Immature natural killer cell (primary cell): ENCODE data around the gene C17orf114.

Experiments used
- DNase-seq, 3 donors: peaks; one replicate each; pipeline ENCODE4 v3.0.0; 2022; ENCODE audit warnings: mixed read lengths in 1 of 3
- H3K27ac Mint-ChIP-seq, 6 donors: one replicate each; pipeline ENCODE4 v1.8.0; 2020; ENCODE audit warnings: mixed read lengths in 6 of 6, mild to moderate bottlenecking in 5 of 6, inconsistent platforms in 4 of 6, moderate library complexity in 3 of 6
- H3K27me3 Mint-ChIP-seq, 3 donors: one replicate each; pipeline ENCODE4 v1.8.0; 2020 to 2021; ENCODE audit warnings: low read depth in 3 of 3, mild to moderate bottlenecking in 3 of 3, mixed read lengths in 3 of 3, moderate library complexity in 3 of 3, inconsistent platforms in 1 of 3
- H3K36me3 Mint-ChIP-seq, 3 donors: one replicate each; pipeline ENCODE4 v1.8.0; 2020; ENCODE audit warnings: mixed read lengths in 3 of 3, inconsistent platforms in 2 of 3, mild to moderate bottlenecking in 2 of 3
- H3K4me1 Mint-ChIP-seq, 2 donors: one replicate each; pipeline ENCODE4 v1.8.0; 2020; ENCODE audit warnings: inconsistent platforms in 2 of 2, mild to moderate bottlenecking in 2 of 2, mixed read lengths in 2 of 2, moderate library complexity in 1 of 2
- H3K4me3 Mint-ChIP-seq, 5 donors: one replicate each; pipeline ENCODE4 v1.8.0; 2020; ENCODE audit warnings: mild to moderate bottlenecking in 5 of 5, mixed read lengths in 5 of 5, inconsistent platforms in 3 of 5, moderate library complexity in 3 of 5
- H3K9me3 Mint-ChIP-seq, 6 donors: one replicate each; pipeline ENCODE4 v1.8.0; 2020; ENCODE audit warnings: mild to moderate bottlenecking in 6 of 6, mixed read lengths in 6 of 6, inconsistent platforms in 4 of 6, moderate library complexity in 3 of 6

Gene C17orf114

DNA sequence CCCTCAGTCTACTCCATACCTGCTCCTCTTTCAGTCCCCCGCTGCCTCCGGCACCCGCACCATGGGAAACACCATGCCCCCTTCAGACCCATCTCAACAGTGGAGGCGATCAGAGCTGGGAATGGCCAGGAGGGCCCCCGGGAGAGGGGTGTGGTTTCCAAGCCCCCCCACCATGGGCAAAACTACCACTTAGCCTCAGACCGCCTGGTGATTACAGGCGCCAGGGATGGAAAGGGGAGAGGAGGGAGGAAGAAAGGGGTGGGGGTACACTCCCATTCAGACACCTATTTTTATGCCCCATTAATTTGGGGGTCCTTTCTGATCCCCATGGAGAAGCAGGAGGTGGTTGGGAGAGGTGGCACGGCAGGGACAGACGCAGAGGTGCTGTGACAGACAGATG, at the start of gene C17orf114:
Gene C17orf114, minus strand, starts transcription at position 101 of the 400 bp plus-strand sequence.
- Mint-ChIP-seq H3K36me3 (peaks cover 0 to 15% (median 6%) of the 10 kb centered on the region in 3 donors), H3K27me3 (peaks cover 0 to 4% (median 3%) of the 10 kb centered on the region in 3 donors), H3K27ac (no peak within 1 kb of the TSS), H3K9me3 (no peaks in the 10 kb centered on the region), H3K4me1 (peaks cover 5 to 8% of the 10 kb centered on the region in 2 donors), H3K4me3 (no peak within 1 kb of the TSS)
- no peak for DNase-seq

DNA sequence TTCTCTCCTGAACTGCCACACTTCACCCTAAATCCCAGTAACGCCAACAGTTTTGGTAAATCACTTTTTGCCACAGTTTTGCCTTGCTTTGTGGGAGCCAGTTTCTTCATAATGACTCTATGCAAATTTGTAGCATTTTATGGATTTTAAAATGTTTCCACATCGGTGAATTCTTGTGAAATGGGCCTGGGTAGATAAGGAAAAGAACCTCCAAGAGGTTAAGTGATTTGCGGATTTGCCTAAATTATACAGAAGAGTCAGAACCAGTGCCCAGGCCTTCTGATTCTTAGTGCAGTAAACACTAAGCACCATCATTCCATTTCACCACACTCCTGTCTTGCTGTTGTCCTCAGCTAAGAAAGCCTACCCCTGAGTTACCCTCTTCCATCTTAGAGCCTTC, 49.0 kb upstream of the C17orf114 start:
- peaks cover 0 to 7% (median 5%) of the 10 kb centered on the region in 6 donors for H3K9me3 Mint-ChIP-seq
- no peak for DNase-seq
- H3K4me3 Mint-ChIP-seq, result peak overlapping the region in 1 of 5 donors; percentile 27
- peaks cover 18 to 35% (median 33%) of the 10 kb centered on the region in 3 donors for H3K27me3 Mint-ChIP-seq
- peak overlapping the region in 2 of 6 donors; percentile 26 to 72 for H3K27ac Mint-ChIP-seq
- H3K36me3 Mint-ChIP-seq, result peaks cover 0 to 9% (median 4%) of the 10 kb centered on the region in 3 donors
- H3K4me1 Mint-ChIP-seq, result peaks cover 35 to 49% of the 10 kb centered on the region in 2 donors

DNA sequence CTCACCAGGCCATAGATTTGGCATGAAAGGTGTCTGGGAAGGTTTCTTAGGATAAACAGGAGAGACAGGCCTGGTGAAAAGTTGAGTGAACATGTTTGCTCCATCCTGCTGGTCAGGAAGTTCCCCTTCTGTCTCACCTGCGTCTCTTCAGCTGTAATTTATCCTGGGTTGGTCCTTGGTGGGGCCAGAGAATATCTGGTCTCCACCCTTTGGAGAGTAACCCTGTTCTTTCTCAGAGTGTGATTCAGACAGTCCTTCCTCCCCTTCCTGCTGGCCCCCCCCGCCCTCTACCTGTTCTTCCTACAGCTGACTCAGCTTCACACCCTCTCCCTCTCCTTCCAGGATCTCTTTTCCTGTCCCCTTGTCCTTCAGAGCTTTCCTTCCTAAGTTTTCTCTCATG, 48.1 kb upstream of the C17orf114 start:
- Mint-ChIP-seq H3K27ac (no peak overlapping the region), H3K9me3 (peaks cover 0 to 7% (median 5%) of the 10 kb centered on the region in 6 donors), H3K4me3 (no peak overlapping the region), H3K36me3 (peaks cover 0 to 8% (median 7%) of the 10 kb centered on the region in 3 donors), H3K27me3 (peaks cover 18 to 35% (median 33%) of the 10 kb centered on the region in 3 donors), H3K4me1 (peaks cover 35 to 53% of the 10 kb centered on the region in 2 donors)
- no peak for DNase-seq

DNA sequence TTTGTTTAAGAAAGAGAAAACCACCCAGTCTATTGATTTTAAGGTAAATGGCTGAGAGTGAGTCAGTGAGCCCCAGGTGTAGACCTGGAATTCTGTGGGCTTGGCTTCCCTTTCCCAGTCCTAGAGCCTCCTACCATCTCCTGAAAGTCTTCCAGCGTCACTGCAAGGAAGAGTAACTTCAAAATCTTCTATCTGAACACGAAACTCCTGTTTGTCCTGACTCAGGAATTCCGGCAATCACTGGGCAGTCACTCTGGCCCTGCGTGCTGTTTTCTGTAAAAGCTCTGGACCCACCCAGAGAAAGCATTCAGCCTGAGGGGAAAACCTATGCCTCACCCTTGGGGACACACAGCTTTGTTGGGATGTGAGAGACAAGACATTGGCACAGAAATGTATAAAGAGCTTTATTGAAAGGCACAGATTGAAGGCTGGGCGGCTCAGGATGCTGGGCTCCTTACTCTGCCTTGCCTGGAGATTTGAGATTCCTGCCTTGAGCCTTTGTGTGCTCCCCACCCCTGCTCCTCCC, 46.9 kb upstream of the C17orf114 start:
- DNase-seq, result no peak
- peaks cover 0 to 7% (median 5%) of the 10 kb centered on the region in 6 donors for H3K9me3 Mint-ChIP-seq
- no peak overlapping the region for H3K27ac Mint-ChIP-seq
- H3K27me3 Mint-ChIP-seq, result peaks cover 16 to 29% (median 28%) of the 10 kb centered on the region in 3 donors
- H3K4me3 Mint-ChIP-seq, result no peak overlapping the region
- H3K36me3 Mint-ChIP-seq, result peaks cover 0 to 8% (median 7%) of the 10 kb centered on the region in 3 donors
- H3K4me1 Mint-ChIP-seq, result peaks cover 31 to 56% of the 10 kb centered on the region in 2 donors

DNA sequence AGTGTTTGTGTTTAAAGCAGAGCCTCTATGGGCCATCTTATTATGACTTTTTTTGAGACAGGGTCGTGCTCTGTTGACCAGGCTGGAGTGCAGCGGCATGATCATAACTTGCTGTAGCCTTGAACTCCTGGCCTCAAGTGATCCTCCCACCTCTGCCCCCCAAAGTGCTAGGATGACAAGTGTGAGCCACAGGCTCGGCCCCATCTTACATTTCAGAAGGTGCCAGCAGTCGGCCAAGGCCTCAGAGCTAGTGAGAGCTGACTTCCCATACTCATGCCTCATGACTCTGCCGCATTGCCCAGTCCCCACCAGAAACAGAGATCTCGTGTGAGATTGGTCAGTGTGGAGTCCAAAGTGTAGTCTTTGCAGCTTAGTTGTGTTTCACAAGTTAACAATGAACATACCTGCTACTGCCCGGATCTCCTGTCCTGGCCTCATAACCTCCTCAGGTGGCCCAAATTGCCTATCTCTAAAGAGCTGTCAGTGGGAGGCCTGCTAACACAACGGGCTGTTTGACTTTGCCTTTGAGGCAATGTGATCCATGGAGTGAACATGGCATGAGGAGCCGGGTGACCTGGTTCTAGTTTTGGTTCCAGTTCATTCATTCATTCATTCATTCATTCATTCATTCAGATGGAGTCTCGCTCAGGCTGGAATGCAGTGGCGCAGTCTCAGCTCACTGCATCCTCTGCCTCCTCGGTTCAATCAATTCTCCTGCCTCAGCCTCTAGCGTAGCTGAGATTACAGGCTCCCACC, 44.7 kb upstream of the C17orf114 start:
- Mint-ChIP-seq H3K9me3 (peaks cover 0 to 1% (median 0%) of the 10 kb centered on the region in 6 donors), H3K27me3 (peaks cover 0 to 11% (median 9%) of the 10 kb centered on the region in 3 donors), H3K4me3 (no peak overlapping the region), H3K27ac (no peak overlapping the region), H3K36me3 (peaks cover 0 to 8% (median 7%) of the 10 kb centered on the region in 3 donors), H3K4me1 (peaks cover 24 to 45% of the 10 kb centered on the region in 2 donors)
- DNase-seq, result no peak

DNA sequence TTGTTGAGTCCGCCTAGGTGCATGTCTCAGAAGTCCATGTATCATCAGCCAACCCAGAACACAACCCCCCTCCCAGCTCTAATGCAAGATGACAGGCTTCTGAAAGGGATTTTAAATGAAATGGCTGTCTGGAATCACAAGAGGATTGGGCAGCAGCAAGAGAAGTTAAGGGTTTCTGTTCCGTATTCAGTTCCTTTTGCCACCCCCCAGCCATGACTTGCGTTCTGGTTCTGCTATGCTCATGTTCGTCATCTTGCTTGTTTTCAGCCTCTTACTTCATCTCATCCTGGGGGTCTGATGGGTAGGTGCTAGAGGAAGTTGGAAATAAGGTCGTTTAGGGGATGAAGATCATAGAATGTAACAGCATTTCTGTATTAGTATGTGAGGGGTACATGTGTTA, 43.0 kb upstream of the C17orf114 start:
- Mint-ChIP-seq H3K27ac (peak overlapping the region in 2 of 6 donors; percentile 35 to 43), H3K36me3 (peaks cover 0 to 8% (median 7%) of the 10 kb centered on the region in 3 donors), H3K4me3 (no peak overlapping the region), H3K4me1 (peaks cover 27 to 48% of the 10 kb centered on the region in 2 donors), H3K27me3 (peaks cover 0 to 7% (median 0%) of the 10 kb centered on the region in 3 donors), H3K9me3 (peaks cover 0 to 1% (median 0%) of the 10 kb centered on the region in 6 donors)
- no peak for DNase-seq

DNA sequence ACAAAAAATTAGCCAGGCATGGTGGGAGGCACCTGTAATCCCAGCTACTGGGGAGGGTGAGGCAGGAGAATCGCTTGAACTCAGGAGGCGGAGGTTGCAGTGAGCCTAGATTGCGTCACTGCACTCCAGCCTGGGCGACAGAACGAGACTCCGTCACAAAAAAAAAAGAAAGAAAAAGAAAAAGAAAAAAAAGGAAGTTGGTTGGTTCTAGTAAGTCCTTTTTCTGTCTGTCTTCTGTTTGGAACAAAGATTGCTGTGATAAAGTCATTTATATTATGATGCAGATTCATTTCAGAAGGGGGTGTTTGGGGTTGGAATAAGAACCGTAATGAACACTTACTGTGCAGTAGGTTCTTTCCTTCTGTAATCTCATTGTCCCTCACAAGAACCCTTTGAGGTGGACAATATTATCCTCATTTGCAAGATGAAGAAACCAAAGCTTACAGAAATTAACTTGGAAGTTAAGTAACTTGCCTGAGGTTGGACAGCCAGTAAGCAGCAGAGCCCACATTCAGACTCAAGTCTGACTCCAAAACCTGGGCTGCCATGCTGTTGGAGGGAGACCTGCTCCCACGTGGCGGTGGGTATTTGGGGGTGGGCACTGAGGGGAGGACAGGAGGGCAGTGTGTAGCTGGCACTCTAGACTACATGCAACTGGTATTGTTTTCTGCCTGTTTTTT, 41.3 kb upstream of the C17orf114 start:
- Mint-ChIP-seq H3K27ac (no peak overlapping the region), H3K36me3 (peaks cover 0 to 4% (median 4%) of the 10 kb centered on the region in 3 donors), H3K4me1 (peaks cover 28 to 53% of the 10 kb centered on the region in 2 donors), H3K9me3 (peaks cover 0 to 1% (median 0%) of the 10 kb centered on the region in 6 donors), H3K27me3 (no peaks in the 10 kb centered on the region), H3K4me3 (no peak overlapping the region)
- DNase-seq, result no peak

DNA sequence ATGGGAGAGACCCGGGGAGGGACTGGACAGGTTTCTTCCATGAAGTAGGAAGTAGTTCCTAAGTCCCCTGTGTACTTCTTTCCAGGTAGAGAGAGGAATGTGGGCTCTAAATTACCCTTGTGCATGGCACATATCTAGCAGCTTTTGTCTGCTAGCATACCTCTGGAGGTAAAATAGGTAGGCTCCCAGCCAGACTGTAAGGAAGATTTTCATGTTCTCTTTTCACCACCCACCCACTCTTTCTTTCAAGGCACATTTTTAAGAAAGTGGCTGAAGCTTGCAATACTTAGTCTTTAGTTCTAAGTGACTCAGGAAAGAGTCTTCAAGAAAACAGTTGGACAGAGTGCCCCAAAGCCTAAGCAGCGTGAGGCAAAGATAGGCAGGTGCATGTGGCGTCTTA, 40.2 kb upstream of the C17orf114 start:
- H3K4me1 Mint-ChIP-seq, result peaks cover 26 to 61% of the 10 kb centered on the region in 2 donors
- H3K27me3 Mint-ChIP-seq, result no peaks in the 10 kb centered on the region
- no peak for DNase-seq
- no peaks in the 10 kb centered on the region for H3K9me3 Mint-ChIP-seq
- peak overlapping the region in 1 of 6 donors; percentile 24 for H3K27ac Mint-ChIP-seq
- H3K4me3 Mint-ChIP-seq, result no peak overlapping the region
- H3K36me3 Mint-ChIP-seq, result peaks cover 0 to 7% (median 0%) of the 10 kb centered on the region in 3 donors

DNA sequence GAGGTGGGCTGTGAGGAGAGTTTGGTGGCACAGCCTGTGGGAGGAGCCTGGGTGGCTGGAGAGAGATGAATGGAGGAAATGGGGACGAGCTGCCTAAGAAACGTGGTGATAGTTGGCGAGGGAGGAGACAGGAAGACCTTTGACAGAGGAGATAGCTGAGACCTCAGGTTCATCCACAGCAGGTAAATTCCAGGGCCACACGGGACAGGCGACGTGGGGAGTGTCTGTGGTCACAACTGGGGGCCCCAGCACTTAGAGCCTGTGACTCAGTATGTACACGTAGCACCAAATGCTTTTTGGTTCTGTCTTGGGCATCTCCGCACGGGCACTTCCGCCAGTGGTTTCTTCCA, 38.7 kb upstream of the C17orf114 start:
- Mint-ChIP-seq H3K27me3 (no peaks in the 10 kb centered on the region), H3K36me3 (peaks cover 0 to 3% (median 0%) of the 10 kb centered on the region in 3 donors), H3K27ac (peak overlapping the region in 1 of 6 donors; percentile 48), H3K4me3 (peak overlapping the region in 1 of 5 donors; percentile 6), H3K4me1 (peaks cover 31 to 60% of the 10 kb centered on the region in 2 donors), H3K9me3 (no peaks in the 10 kb centered on the region)
- DNase-seq, result no peak

DNA sequence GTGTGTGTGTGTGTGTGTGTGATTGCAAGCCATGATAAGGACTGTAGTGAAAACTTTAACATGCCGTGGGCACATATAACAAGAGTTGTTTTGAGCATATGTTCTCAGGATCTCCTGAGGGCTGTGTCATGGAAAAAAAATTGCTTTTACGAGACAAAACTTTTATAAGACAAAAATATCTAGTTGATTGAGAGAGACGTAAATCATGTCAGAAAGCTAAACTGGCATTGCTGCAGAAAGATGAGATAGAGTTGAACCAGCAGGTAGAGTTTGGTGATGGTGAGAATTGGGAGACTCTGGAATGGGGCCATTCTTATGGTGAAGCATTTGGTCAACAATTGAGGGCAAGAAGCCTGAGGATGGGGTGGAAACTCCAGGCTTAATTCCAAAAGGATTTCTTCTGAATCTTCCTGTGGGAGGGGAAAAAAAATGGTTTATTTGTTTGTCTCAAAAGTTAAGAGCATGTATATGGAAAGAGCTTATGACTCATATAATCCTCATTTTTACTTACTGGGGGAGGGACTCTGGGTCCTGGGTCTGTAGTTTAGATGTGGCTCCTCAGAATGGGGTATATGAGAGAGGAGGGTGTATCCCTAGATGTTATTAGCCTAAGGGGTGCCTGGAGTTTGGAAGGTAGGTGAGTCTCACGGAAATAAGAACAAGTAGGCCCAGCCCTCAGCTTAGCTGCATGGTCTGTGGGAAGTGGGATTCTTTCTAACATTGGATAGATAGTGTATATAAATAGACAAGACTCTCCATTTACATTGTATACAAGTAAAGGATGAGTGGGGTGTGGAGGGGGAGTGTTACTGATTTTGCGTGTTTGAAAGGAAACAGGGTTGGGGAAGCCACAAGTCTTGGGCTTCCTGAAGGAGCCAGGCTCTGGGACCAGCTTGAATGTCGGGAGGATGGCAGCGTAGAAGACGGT, 38.1 kb upstream of the C17orf114 start:
- Mint-ChIP-seq H3K4me3 (peak overlapping the region in 2 of 5 donors; percentile 6 to 35), H3K27me3 (no peaks in the 10 kb centered on the region), H3K36me3 (peaks cover 0 to 3% (median 0%) of the 10 kb centered on the region in 3 donors), H3K9me3 (no peaks in the 10 kb centered on the region), H3K4me1 (peaks cover 37 to 64% of the 10 kb centered on the region in 2 donors), H3K27ac (peak overlapping the region in 1 of 6 donors; percentile 48)
- DNase-seq, result no peak

DNA sequence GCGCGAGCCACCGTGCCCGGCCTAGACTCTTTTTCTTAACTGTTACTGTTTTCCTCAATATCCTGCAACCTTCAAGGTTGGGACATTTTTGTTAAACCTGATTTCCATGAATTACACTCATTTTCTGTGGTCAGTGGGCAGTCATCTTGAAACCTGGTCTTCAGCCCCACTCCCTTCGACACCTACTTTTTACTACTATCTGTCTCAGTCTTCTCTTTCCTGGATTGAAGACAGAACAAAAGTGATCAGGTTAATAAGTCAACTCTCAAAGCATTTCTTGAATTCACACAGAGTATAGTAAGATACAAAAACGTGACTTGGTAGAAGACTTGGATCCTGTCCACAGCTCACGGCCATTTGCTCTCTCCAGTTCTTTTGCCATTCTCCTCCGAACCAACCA, 37.1 kb upstream of the C17orf114 start:
- peaks cover 45 to 64% of the 10 kb centered on the region in 2 donors for H3K4me1 Mint-ChIP-seq
- H3K27ac Mint-ChIP-seq, result no peak overlapping the region
- H3K9me3 Mint-ChIP-seq, result no peaks in the 10 kb centered on the region
- no peak overlapping the region for H3K4me3 Mint-ChIP-seq
- no peak for DNase-seq
- H3K36me3 Mint-ChIP-seq, result peaks cover 0 to 3% (median 0%) of the 10 kb centered on the region in 3 donors
- peaks cover 1 to 2% (median 2%) of the 10 kb centered on the region in 3 donors for H3K27me3 Mint-ChIP-seq

DNA sequence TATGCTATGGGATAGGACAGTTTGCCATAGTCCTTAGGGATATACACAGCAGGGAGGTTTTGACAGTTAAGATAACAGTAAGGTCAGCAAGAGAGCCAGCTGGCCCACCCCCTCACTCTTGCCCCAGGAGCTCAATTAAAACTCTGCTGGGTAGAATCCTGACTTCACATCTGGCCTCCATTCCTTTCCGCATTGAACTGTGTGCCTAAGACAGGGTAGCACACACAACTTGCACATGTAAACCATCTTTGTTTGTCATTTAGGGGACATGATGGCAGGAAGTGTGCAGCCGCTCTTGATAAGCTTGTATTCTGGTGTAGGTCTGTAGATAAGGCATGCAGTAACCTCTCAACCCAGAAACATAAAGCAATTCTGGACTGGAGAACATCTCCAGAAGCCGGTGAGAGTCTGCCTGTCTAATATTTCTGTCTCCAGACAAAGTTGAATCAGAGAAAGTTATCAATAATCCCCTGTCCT, 36.2 kb upstream of the C17orf114 start:
- Mint-ChIP-seq H3K27ac (no peak overlapping the region), H3K27me3 (peaks cover 2 to 6% (median 4%) of the 10 kb centered on the region in 3 donors), H3K36me3 (peaks cover 0 to 3% (median 0%) of the 10 kb centered on the region in 3 donors), H3K4me3 (no peak overlapping the region), H3K4me1 (peaks cover 49 to 70% of the 10 kb centered on the region in 2 donors), H3K9me3 (no peaks in the 10 kb centered on the region)
- DNase-seq, result no peak
